SK-N-SH (cell line): ENCODE data around the gene ADCY9.

Experiments used
- CHD2 ChIP-seq: fragments of 150-350 bp; IDR thresholded peaks from 2 replicates; pipeline ENCODE4 v1.6.1; 2018; ENCODE audit warnings: low read length; ENCODE audit not compliant: partially characterized antibody
- CTCF ChIP-seq: fragments of 200-600 bp; sonication (generic); IDR thresholded peaks from 2 replicates; pipeline ENCODE4 v1.6.1; 2017; ENCODE audit warnings: antibody characterized with exemption, mild to moderate bottlenecking, moderate library complexity
- ELF1 ChIP-seq: IDR thresholded peaks from 2 replicates; pipeline ENCODE4 v1.4.0; 2012
- EP300 ChIP-seq, 2 experiments: IDR thresholded peaks; 2 replicates each; pipeline versions ENCODE4 v1.4.0 to v1.6.1; 2012; ENCODE audit warnings: borderline replicate concordance in 1 of 2, low read depth in 1 of 2, low read length in 1 of 2
- EZH2phosphoT487 ChIP-seq: fragments of 200-600 bp; sonication (generic); IDR thresholded peaks from 2 replicates; pipeline ENCODE4 v1.6.1; 2017; ENCODE audit warnings: low read depth, mixed run types, mild to moderate bottlenecking, antibody characterized with exemption, moderate library complexity, borderline replicate concordance
- IRF3 ChIP-seq: fragments of 150-350 bp; IDR thresholded peaks from 2 replicates; pipeline ENCODE4 v1.6.1; 2016; ENCODE audit warnings: mild to moderate bottlenecking, low read depth, low read length
- SIN3A ChIP-seq: IDR thresholded peaks from 2 replicates; pipeline ENCODE4 v1.6.1; 2012; ENCODE audit warnings: low read depth, mild to moderate bottlenecking, low read length, moderate library complexity, borderline replicate concordance
- SMC3 ChIP-seq: IDR thresholded peaks from 2 replicates; pipeline ENCODE4 v1.6.1; 2012; ENCODE audit warnings: low read depth, low read length, improper control_type of control experiment
- TAF1 ChIP-seq: IDR thresholded peaks from 2 replicates; pipeline ENCODE4 v1.6.1; 2012; ENCODE audit warnings: low read depth, mild to moderate bottlenecking, low read length, moderate library complexity, borderline replicate concordance

GRCh38 chr16:4142268-4142667 lies 26.0 kb upstream of the ADCY9 start:
- TF ChIP-seq IRF3 (no peak), TAF1 (no peak), SIN3A (no peak), EP300 (IDR thresholded peaks at IDR 0.05; ENCODE audit: borderline replicate concordance in 1 of 2, low read depth in 1 of 2, low read length in 1 of 2) (no peak), ELF1 (no peak), CTCF (no peak), CHD2 (no peak), EZH2phosphoT487 (no peak), SMC3 (no peak)
